Measurements from ENCODE around the gene HHIP. TPM values are rescaled to one million over a fixed set of nuclear protein-coding genes. Genes with fewer than 3 reads are reported as not detected.

HHIP gene
- total and polyA plus RNA-seq, 9 of the 15 experiments (the other 6 are each of a cell fraction or from before 2014, with no cell fraction given), result 0.09 TPM; not detected in 8

DNA sequence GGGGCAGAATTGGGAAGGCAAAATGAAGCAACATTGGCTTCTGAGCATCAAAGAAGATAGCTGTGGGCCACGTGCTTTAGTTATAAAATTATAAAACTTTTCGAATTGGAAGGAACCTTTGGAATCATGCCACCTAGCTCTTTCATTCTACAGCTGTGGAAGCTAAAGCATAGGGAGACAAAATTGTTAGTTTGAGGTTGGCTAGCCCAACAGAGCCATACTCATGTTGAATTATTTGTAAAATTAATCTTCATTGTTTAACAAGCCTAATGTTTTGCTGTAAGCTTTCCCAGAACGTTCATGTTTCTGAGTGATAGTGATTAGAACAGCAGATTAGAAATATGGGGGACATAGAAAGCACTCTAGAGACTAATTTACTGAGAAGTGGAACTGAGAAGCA is 35.9 kb downstream of the HHIP start (continued):
- TF ChIP-seq, protein P1, sequence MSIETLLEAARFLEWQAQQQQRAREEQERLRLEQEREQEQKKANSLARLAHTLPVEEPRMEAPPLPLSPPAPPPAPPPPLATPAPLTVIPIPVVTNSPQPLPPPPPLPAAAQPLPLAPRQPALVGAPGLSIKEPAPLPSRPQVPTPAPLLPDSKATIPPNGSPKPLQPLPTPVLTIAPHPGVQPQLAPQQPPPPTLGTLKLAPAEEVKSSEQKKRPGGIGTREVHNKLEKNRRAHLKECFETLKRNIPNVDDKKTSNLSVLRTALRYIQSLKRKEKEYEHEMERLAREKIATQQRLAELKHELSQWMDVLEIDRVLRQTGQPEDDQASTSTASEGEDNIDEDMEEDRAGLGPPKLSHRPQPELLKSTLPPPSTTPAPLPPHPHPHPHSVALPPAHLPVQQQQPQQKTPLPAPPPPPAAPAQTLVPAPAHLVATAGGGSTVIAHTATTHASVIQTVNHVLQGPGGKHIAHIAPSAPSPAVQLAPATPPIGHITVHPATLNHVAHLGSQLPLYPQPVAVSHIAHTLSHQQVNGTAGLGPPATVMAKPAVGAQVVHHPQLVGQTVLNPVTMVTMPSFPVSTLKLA (conservative IDR thresholded peaks at IDR 0.05), result no peak

DNA sequence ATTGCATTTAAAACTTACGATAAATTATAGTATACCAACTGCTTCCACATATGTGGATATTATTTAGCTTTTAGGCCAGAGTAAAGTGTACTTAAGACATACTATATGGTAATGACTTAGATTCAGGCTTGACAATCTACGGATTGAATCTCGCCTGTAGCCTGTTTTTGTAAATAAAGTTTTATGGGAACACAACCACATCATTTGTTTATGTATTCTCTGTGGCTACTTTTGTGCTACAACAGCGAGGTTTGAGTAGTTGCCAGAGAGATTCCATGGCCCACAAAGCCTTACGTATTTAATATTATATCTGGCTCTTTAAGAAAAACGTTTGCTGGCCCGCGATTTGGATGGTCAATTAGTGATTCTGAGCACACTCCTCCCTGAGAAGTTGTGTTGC is 37.6 kb downstream of the HHIP start:
- DNase-seq (ENCODE audit: extremely low read depth in 1 of 4, low spot score in 3 of 4), result no peak
- Histone ChIP-seq H3K4me3 (no peak overlapping the region), H3K4me1 (replicated peaks in 1 of 2; ENCODE audit: control insufficient read depth in 2 of 2, insufficient read depth in 2 of 2, low read length in 2 of 2) (no peaks in the 10 kb centered on the region), H3K27ac (ENCODE audit: extremely low read depth, low read depth, low read length) (no peak overlapping the region), H3K9me1 (ENCODE audit: control insufficient read depth, insufficient read depth, low read length) (no peaks in the 10 kb centered on the region), H4K20me1 (replicated peaks; ENCODE audit: control insufficient read depth, insufficient read depth, low read length) (no peaks in the 10 kb centered on the region), H3K36me3 (ENCODE audit: control insufficient read depth, insufficient read depth, low read length) (no peaks in the 10 kb centered on the region), H3K9me3 (replicated peaks; ENCODE audit: control insufficient read depth, insufficient read depth, low read depth, low read length) (no peaks in the 10 kb centered on the region), H3K27me3 (ENCODE audit: control insufficient read depth in 2 of 2, insufficient read depth in 2 of 2, low read length in 2 of 2) (no peaks in the 10 kb centered on the region), H3K9ac (ENCODE audit: insufficient read depth in 1 of 2, low read depth in 2 of 2, low read length in 2 of 2) (no peak overlapping the region), H3K79me2 (ENCODE audit: control insufficient read depth, insufficient read depth, low read length) (no peaks in the 10 kb centered on the region), H3K4me2 (ENCODE audit: insufficient read depth, low read length) (no peak overlapping the region), H2AFZ (ENCODE audit: low read depth, low read length) (no peak overlapping the region)
- TF ChIP-seq ZNF717 (CRISPR knock-in tag; IDR thresholded peaks at IDR 0.05), result no peak
- TF ChIP-seq, protein P2, sequence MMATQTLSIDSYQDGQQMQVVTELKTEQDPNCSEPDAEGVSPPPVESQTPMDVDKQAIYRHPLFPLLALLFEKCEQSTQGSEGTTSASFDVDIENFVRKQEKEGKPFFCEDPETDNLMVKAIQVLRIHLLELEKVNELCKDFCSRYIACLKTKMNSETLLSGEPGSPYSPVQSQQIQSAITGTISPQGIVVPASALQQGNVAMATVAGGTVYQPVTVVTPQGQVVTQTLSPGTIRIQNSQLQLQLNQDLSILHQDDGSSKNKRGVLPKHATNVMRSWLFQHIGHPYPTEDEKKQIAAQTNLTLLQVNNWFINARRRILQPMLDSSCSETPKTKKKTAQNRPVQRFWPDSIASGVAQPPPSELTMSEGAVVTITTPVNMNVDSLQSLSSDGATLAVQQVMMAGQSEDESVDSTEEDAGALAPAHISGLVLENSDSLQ (IDR thresholded peaks at IDR 0.05), result no peak
- TF ChIP-seq, protein P3, sequence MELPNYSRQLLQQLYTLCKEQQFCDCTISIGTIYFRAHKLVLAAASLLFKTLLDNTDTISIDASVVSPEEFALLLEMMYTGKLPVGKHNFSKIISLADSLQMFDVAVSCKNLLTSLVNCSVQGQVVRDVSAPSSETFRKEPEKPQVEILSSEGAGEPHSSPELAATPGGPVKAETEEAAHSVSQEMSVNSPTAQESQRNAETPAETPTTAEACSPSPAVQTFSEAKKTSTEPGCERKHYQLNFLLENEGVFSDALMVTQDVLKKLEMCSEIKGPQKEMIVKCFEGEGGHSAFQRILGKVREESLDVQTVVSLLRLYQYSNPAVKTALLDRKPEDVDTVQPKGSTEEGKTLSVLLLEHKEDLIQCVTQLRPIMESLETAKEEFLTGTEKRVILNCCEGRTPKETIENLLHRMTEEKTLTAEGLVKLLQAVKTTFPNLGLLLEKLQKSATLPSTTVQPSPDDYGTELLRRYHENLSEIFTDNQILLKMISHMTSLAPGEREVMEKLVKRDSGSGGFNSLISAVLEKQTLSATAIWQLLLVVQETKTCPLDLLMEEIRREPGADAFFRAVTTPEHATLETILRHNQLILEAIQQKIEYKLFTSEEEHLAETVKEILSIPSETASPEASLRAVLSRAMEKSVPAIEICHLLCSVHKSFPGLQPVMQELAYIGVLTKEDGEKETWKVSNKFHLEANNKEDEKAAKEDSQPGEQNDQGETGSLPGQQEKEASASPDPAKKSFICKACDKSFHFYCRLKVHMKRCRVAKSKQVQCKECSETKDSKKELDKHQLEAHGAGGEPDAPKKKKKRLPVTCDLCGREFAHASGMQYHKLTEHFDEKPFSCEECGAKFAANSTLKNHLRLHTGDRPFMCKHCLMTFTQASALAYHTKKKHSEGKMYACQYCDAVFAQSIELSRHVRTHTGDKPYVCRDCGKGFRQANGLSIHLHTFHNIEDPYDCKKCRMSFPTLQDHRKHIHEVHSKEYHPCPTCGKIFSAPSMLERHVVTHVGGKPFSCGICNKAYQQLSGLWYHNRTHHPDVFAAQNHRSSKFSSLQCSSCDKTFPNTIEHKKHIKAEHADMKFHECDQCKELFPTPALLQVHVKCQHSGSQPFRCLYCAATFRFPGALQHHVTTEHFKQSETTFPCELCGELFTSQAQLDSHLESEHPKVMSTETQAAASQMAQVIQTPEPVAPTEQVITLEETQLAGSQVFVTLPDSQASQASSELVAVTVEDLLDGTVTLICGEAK (IDR thresholded peaks at IDR 0.05), result peak; percentile 90
- TF ChIP-seq, protein P3 (CRISPR knock-in tag; IDR thresholded peaks at IDR 0.05), result peak; percentile 62
- CTCF ChIA-PET (ENCODE audit: low intra/inter-chr PET ratio), result no interaction called here
- FAIRE-seq, result no peak
- no peak for ATAC-seq
- BruUV-seq (replicated peaks), result no TSS peak
- POLR2A ChIA-PET, result no interaction called here
- intact Hi-C loops (cut with micrococcal nuclease), result no loop called here
- in situ Hi-C loops (cut with MboI), result no loop called here
- WGBS (ENCODE audit: insufficient coverage, low coverage, missing lambda C conversion rate), result 2% methylated on average over 8 of the region's 8 CpGs
